ENCODE results near the gene ZKSCAN1.

ZKSCAN1 gene

GRCh38 chr7:100023526-100023925 lies 8.1 kb downstream of the ZKSCAN1 start:
- Histone ChIP-seq H3K4me1 (ENCODE audit: control insufficient read depth, insufficient read depth, low read length) (peaks cover 54% of the 10 kb centered on the region), H3K4me3 (ENCODE audit: low read length) (no peak overlapping the region), H3K27me3 (ENCODE audit: control insufficient read depth, insufficient read depth, low read length) (no peaks in the 10 kb centered on the region), H3K9me3 (ENCODE audit: control insufficient read depth, low read length) (no peaks in the 10 kb centered on the region), H3K36me3 (ENCODE audit: control insufficient read depth, insufficient read depth, low read length) (peaks cover 9% of the 10 kb centered on the region), H3K9ac (ENCODE audit: low read length) (peak overlapping the region; percentile 28)

GRCh38 chr7:100024020-100024619 lies 8.7 kb downstream of the ZKSCAN1 start:
- Histone ChIP-seq H3K4me1 (ENCODE audit: control insufficient read depth, insufficient read depth, low read length) (peaks cover 48% of the 10 kb centered on the region), H3K4me3 (ENCODE audit: low read length) (no peak overlapping the region), H3K36me3 (ENCODE audit: control insufficient read depth, insufficient read depth, low read length) (peaks cover 9% of the 10 kb centered on the region), H3K9me3 (ENCODE audit: control insufficient read depth, low read length) (no peaks in the 10 kb centered on the region), H3K9ac (ENCODE audit: low read length) (peak overlapping the region; percentile 28), H3K27me3 (ENCODE audit: control insufficient read depth, insufficient read depth, low read length) (no peaks in the 10 kb centered on the region)

GRCh38 chr7:100027197-100027596 lies 11.8 kb downstream of the ZKSCAN1 start:
- Histone ChIP-seq H3K36me3 (ENCODE audit: control insufficient read depth, insufficient read depth, low read length) (peaks cover 14% of the 10 kb centered on the region), H3K9ac (ENCODE audit: low read length) (no peak overlapping the region), H3K4me3 (ENCODE audit: low read length) (no peak overlapping the region), H3K27me3 (ENCODE audit: control insufficient read depth, insufficient read depth, low read length) (no peaks in the 10 kb centered on the region), H3K9me3 (ENCODE audit: control insufficient read depth, low read length) (no peaks in the 10 kb centered on the region), H3K4me1 (ENCODE audit: control insufficient read depth, insufficient read depth, low read length) (peaks cover 19% of the 10 kb centered on the region)

- H3K36me3 ChIP-seq (ENCODE audit: control insufficient read depth, insufficient read depth, low read length), result peaks cover 20% of the 10 kb centered on the region
- H3K27me3 ChIP-seq (ENCODE audit: control insufficient read depth, insufficient read depth, low read length), result no peaks in the 10 kb centered on the region
- H3K4me3 ChIP-seq (ENCODE audit: low read length), result no peak overlapping the region
- H3K9me3 ChIP-seq (ENCODE audit: control insufficient read depth, low read length), result no peaks in the 10 kb centered on the region
- no peaks in the 10 kb centered on the region for H3K4me1 ChIP-seq (ENCODE audit: control insufficient read depth, insufficient read depth, low read length)
- no peak overlapping the region for H3K9ac ChIP-seq (ENCODE audit: low read length)
Observed at GRCh38 chr7:100029596-100029995, 14.2 kb downstream of the ZKSCAN1 start.

- Histone ChIP-seq H3K9me3 (ENCODE audit: control insufficient read depth, low read length) (no peaks in the 10 kb centered on the region), H3K27me3 (ENCODE audit: control insufficient read depth, insufficient read depth, low read length) (no peaks in the 10 kb centered on the region), H3K4me3 (ENCODE audit: low read length) (no peak overlapping the region), H3K4me1 (ENCODE audit: control insufficient read depth, insufficient read depth, low read length) (peaks cover 21% of the 10 kb centered on the region), H3K36me3 (ENCODE audit: control insufficient read depth, insufficient read depth, low read length) (peaks cover 29% of the 10 kb centered on the region), H3K9ac (ENCODE audit: low read length) (no peak overlapping the region)
Observed at GRCh38 chr7:100033526-100033925, 18.1 kb downstream of the ZKSCAN1 start.

- Histone ChIP-seq H3K27me3 (ENCODE audit: control insufficient read depth, insufficient read depth, low read length) (no peaks in the 10 kb centered on the region), H3K4me1 (ENCODE audit: control insufficient read depth, insufficient read depth, low read length) (peaks cover 21% of the 10 kb centered on the region), H3K4me3 (ENCODE audit: low read length) (no peak overlapping the region), H3K36me3 (ENCODE audit: control insufficient read depth, insufficient read depth, low read length) (peaks cover 29% of the 10 kb centered on the region), H3K9me3 (ENCODE audit: control insufficient read depth, low read length) (no peaks in the 10 kb centered on the region), H3K9ac (ENCODE audit: low read length) (no peak overlapping the region)
Observed at GRCh38 chr7:100034871-100035510, 19.6 kb downstream of the ZKSCAN1 start.

- H3K9ac ChIP-seq (ENCODE audit: low read length), result no peak overlapping the region
- peaks cover 29% of the 10 kb centered on the region for H3K36me3 ChIP-seq (ENCODE audit: control insufficient read depth, insufficient read depth, low read length)
- H3K9me3 ChIP-seq (ENCODE audit: control insufficient read depth, low read length), result no peaks in the 10 kb centered on the region
- H3K27me3 ChIP-seq (ENCODE audit: control insufficient read depth, insufficient read depth, low read length), result no peaks in the 10 kb centered on the region
- H3K4me3 ChIP-seq (ENCODE audit: low read length), result no peak overlapping the region
- peaks cover 21% of the 10 kb centered on the region for H3K4me1 ChIP-seq (ENCODE audit: control insufficient read depth, insufficient read depth, low read length)
Observed at GRCh38 chr7:100035876-100036275, 20.5 kb downstream of the ZKSCAN1 start.

GRCh38 chr7:100038326-100038725 lies 22.9 kb downstream of the ZKSCAN1 start:
- Histone ChIP-seq H3K36me3 (ENCODE audit: control insufficient read depth, insufficient read depth, low read length) (peaks cover 22% of the 10 kb centered on the region), H3K9ac (ENCODE audit: low read length) (no peak overlapping the region), H3K4me1 (ENCODE audit: control insufficient read depth, insufficient read depth, low read length) (peaks cover 21% of the 10 kb centered on the region)

GRCh38 chr7:100040575-100040974 lies 25.2 kb downstream of the ZKSCAN1 start:
- Histone ChIP-seq H3K9ac (ENCODE audit: low read length) (no peak overlapping the region), H3K36me3 (ENCODE audit: control insufficient read depth, insufficient read depth, low read length) (peaks cover 1% of the 10 kb centered on the region), H3K9me3 (ENCODE audit: control insufficient read depth, low read length) (no peaks in the 10 kb centered on the region), H3K4me3 (ENCODE audit: low read length) (no peak overlapping the region), H3K4me1 (ENCODE audit: control insufficient read depth, insufficient read depth, low read length) (peaks cover 18% of the 10 kb centered on the region), H3K27me3 (ENCODE audit: control insufficient read depth, insufficient read depth, low read length) (no peaks in the 10 kb centered on the region)

More at GRCh38 chr7:100038326-100038725, 22.9 kb downstream of the ZKSCAN1 start:
- Histone ChIP-seq H3K9me3 (ENCODE audit: control insufficient read depth, low read length) (no peaks in the 10 kb centered on the region), H3K4me3 (ENCODE audit: low read length) (no peak overlapping the region), H3K27me3 (ENCODE audit: control insufficient read depth, insufficient read depth, low read length) (no peaks in the 10 kb centered on the region)

- H3K9me3 ChIP-seq (ENCODE audit: control insufficient read depth, low read length), result no peaks in the 10 kb centered on the region
- H3K36me3 ChIP-seq (ENCODE audit: control insufficient read depth, insufficient read depth, low read length), result no peaks in the 10 kb centered on the region
- peaks cover 8% of the 10 kb centered on the region for H3K4me1 ChIP-seq (ENCODE audit: control insufficient read depth, insufficient read depth, low read length)
- no peaks in the 10 kb centered on the region for H3K27me3 ChIP-seq (ENCODE audit: control insufficient read depth, insufficient read depth, low read length)
- no peak overlapping the region for H3K4me3 ChIP-seq (ENCODE audit: low read length)
- H3K9ac ChIP-seq (ENCODE audit: low read length), result no peak overlapping the region
Observed at GRCh38 chr7:100044718-100045117, 29.3 kb downstream of the ZKSCAN1 start.

GRCh38 chr7:100048680-100049079 lies 33.3 kb downstream of the ZKSCAN1 start:
- H3K9ac ChIP-seq (ENCODE audit: low read length), result peak overlapping the region; percentile 75
- no peak overlapping the region for H3K4me3 ChIP-seq (ENCODE audit: low read length)
- no peaks in the 10 kb centered on the region for H3K27me3 ChIP-seq (ENCODE audit: control insufficient read depth, insufficient read depth, low read length)
- H3K9me3 ChIP-seq (ENCODE audit: control insufficient read depth, low read length), result no peaks in the 10 kb centered on the region
- H3K36me3 ChIP-seq (ENCODE audit: control insufficient read depth, insufficient read depth, low read length), result no peaks in the 10 kb centered on the region
- peaks cover 16% of the 10 kb centered on the region for H3K4me1 ChIP-seq (ENCODE audit: control insufficient read depth, insufficient read depth, low read length)

GRCh38 chr7:100049441-100050291 lies 34.3 kb downstream of the ZKSCAN1 start, which contains the start of gene ZSCAN21:
Gene ZSCAN21, plus strand, starts transcription at chr7:100049774. Its CDS starts 7,233 bp downstream, at chr7:100057007.
- H3K4me1 ChIP-seq (ENCODE audit: control insufficient read depth, insufficient read depth, low read length), result peaks cover 16% of the 10 kb centered on the region
- H3K9me3 ChIP-seq (ENCODE audit: control insufficient read depth, low read length), result no peaks in the 10 kb centered on the region
- no peaks in the 10 kb centered on the region for H3K27me3 ChIP-seq (ENCODE audit: control insufficient read depth, insufficient read depth, low read length)
- H3K4me3 ChIP-seq (ENCODE audit: low read length), result peak within 1 kb of the TSS; percentile 3
- no peaks in the 10 kb centered on the region for H3K36me3 ChIP-seq (ENCODE audit: control insufficient read depth, insufficient read depth, low read length)
- H3K9ac ChIP-seq (ENCODE audit: low read length), result peak within 1 kb of the TSS; percentile 75

Data from mucosa of stomach (tissue), 1 donor.